ENCODE results near the gene TCF7L1.

Gene TCF7L1

GRCh38 chr2:85159589-85159988, 26.4 kb downstream of the TCF7L1 start:
- in situ Hi-C loops (cut with HindIII; ENCODE audit: low sequenced_read_pairs), result no loop called here
- DNase-seq (ENCODE audit: low read depth), result no peak
- no peak overlapping the region for H3K4me3 ChIP-seq (ENCODE audit: low read depth, low read length)
- TF ChIP-seq CTCF (IDR thresholded peaks at IDR 0.05; ENCODE audit: low read depth, low read length, missing control alignments), result no peak

GRCh38 chr2:85160966-85161960, 28.1 kb downstream of the TCF7L1 start:
- peak; percentile 49 for DNase-seq (ENCODE audit: low read depth)
- no peak overlapping the region for H3K4me3 ChIP-seq (ENCODE audit: low read depth, low read length)
- no peak for TF ChIP-seq CTCF (IDR thresholded peaks at IDR 0.05; ENCODE audit: low read depth, low read length, missing control alignments)
- in situ Hi-C loops (cut with HindIII; ENCODE audit: low sequenced_read_pairs), result no loop called here

GRCh38 chr2:85162746-85163301, 29.6 kb downstream of the TCF7L1 start:
- no peak for TF ChIP-seq CTCF (IDR thresholded peaks at IDR 0.05; ENCODE audit: low read depth, low read length, missing control alignments)
- DNase-seq (ENCODE audit: low read depth), result peak; percentile 73
- H3K4me3 ChIP-seq (ENCODE audit: low read depth, low read length), result no peak overlapping the region
- in situ Hi-C loops (cut with HindIII; ENCODE audit: low sequenced_read_pairs), result no loop called here

GRCh38 chr2:85163675-85164074, 30.5 kb downstream of the TCF7L1 start:
- in situ Hi-C loops (cut with HindIII; ENCODE audit: low sequenced_read_pairs), result no loop called here
- no peak for TF ChIP-seq CTCF (IDR thresholded peaks at IDR 0.05; ENCODE audit: low read depth, low read length, missing control alignments)
- DNase-seq (ENCODE audit: low read depth), result no peak

GRCh38 chr2:85164145-85164569, 31.0 kb downstream of the TCF7L1 start:
- DNase-seq (ENCODE audit: low read depth), result no peak
- in situ Hi-C loops (cut with HindIII; ENCODE audit: low sequenced_read_pairs), result no loop called here
- peak; percentile 7 for TF ChIP-seq CTCF (IDR thresholded peaks at IDR 0.05; ENCODE audit: low read depth, low read length, missing control alignments)
- H3K4me3 ChIP-seq (ENCODE audit: low read depth, low read length), result no peak overlapping the region

More at GRCh38 chr2:85163675-85164074, 30.5 kb downstream of the TCF7L1 start:
- no peak overlapping the region for H3K4me3 ChIP-seq (ENCODE audit: low read depth, low read length)

GRCh38 chr2:85165088-85165690, 32.0 kb downstream of the TCF7L1 start:
- DNase-seq (ENCODE audit: low read depth), result no peak
- H3K4me3 ChIP-seq (ENCODE audit: low read depth, low read length), result no peak overlapping the region
- in situ Hi-C loops (cut with HindIII; ENCODE audit: low sequenced_read_pairs), result no loop called here
- TF ChIP-seq CTCF (IDR thresholded peaks at IDR 0.05; ENCODE audit: low read depth, low read length, missing control alignments), result no peak

Data from astrocyte of the cerebellum (primary cell).